ENCODE measurements around the gene ACP4. TPM values are rescaled to one million over a fixed set of nuclear protein-coding genes. Genes with fewer than 3 reads are reported as not detected.

ACP4 gene
- total RNA-seq, 2 donors from 2014 or later: not detected

DNA sequence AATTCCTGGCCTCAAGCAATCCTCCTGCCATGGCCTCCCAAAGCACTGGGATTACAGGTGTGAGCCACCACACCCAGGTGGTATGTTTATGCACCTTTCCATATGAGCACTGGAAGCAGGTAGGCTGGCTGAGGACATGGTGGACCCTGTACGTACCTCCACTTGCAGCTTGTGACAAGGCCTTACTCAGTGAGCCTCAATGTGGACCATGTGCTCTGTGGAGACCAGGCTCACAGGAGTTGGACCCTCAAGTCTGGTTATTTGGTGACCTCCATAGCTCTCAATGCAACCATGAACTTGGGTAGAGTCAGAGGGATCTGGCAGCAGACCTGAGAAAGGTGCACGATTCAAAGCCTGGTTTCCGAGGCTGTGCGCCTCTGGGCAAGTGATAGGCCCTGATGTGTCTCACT lies 5.5 kb downstream of the ACP4 start:
- H3K4me3 Mint-ChIP-seq: no peak overlapping the region
- no peaks in the 10 kb centered on the region for H3K4me1 Mint-ChIP-seq
- Histone ChIP-seq H3K9ac (ENCODE audit: extremely low read depth, low read length, poor library complexity, severe bottlenecking) (no peak overlapping the region), H3K36me3 (ENCODE audit: control insufficient read depth, insufficient read depth, low read length) (peaks cover 45% of the 10 kb centered on the region), H3K27ac (ENCODE audit: low read depth, low read length) (no peak overlapping the region), H3K9me3 (ENCODE audit: control insufficient read depth, low read length) (no peaks in the 10 kb centered on the region), H3K4me1 (ENCODE audit: control insufficient read depth, insufficient read depth, low read length) (no peaks in the 10 kb centered on the region), H3K27me3 (ENCODE audit: control insufficient read depth, insufficient read depth, low read length, poor library complexity, severe bottlenecking) (no peaks in the 10 kb centered on the region), H3K4me3 (ENCODE audit: low read length) (no peak overlapping the region)
- no peaks in the 10 kb centered on the region for H3K27me3 Mint-ChIP-seq (ENCODE audit: insufficient read depth)
- no peak for DNase-seq
- peaks cover 28% of the 10 kb centered on the region for H3K36me3 Mint-ChIP-seq (ENCODE audit: low read depth)
- H3K9me3 Mint-ChIP-seq: no peaks in the 10 kb centered on the region
- TF ChIP-seq, protein P1, sequence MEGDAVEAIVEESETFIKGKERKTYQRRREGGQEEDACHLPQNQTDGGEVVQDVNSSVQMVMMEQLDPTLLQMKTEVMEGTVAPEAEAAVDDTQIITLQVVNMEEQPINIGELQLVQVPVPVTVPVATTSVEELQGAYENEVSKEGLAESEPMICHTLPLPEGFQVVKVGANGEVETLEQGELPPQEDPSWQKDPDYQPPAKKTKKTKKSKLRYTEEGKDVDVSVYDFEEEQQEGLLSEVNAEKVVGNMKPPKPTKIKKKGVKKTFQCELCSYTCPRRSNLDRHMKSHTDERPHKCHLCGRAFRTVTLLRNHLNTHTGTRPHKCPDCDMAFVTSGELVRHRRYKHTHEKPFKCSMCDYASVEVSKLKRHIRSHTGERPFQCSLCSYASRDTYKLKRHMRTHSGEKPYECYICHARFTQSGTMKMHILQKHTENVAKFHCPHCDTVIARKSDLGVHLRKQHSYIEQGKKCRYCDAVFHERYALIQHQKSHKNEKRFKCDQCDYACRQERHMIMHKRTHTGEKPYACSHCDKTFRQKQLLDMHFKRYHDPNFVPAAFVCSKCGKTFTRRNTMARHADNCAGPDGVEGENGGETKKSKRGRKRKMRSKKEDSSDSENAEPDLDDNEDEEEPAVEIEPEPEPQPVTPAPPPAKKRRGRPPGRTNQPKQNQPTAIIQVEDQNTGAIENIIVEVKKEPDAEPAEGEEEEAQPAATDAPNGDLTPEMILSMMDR (conservative IDR thresholded peaks at IDR 0.05): no peak
- H3K27ac Mint-ChIP-seq: no peak overlapping the region
- 91 to 95% methylated on average over 4 of the region's 4 CpGs for whole genome bisulfite sequencing, 2 experiments (ENCODE audit: insufficient coverage in 1 of 2, insufficient read length in 1 of 2)

DNA sequence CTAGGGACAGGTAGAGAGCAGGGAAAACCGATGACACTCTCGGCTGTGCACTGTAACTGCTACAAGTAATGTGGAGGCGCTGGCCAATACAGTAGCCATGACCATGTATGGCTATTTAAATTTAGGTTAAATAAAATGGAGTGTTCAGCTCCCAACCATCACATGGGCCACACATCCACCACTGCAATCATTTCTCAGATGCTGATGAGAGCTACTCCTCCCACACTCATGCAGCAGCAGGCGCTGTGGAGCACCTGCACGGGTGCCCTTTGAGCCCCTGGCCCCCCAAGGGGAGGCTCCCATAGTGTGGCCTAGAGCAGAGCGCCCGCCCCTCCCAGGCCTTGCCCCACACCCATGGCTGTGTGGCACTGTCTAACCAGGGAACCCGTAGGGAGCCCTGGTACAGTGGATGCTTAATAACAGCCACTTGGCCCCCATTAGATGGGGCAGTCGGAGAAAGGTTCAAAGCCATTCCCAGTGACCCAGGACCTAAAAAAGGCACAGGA lies 6.0 kb downstream of the ACP4 start:
- Histone ChIP-seq H3K4me1 (ENCODE audit: control insufficient read depth, insufficient read depth, low read length) (no peaks in the 10 kb centered on the region), H3K4me3 (ENCODE audit: low read length) (no peak overlapping the region), H3K9ac (ENCODE audit: extremely low read depth, low read length, poor library complexity, severe bottlenecking) (no peak overlapping the region), H3K27ac (ENCODE audit: low read depth, low read length) (no peak overlapping the region), H3K9me3 (ENCODE audit: control insufficient read depth, low read length) (no peaks in the 10 kb centered on the region), H3K27me3 (ENCODE audit: control insufficient read depth, insufficient read depth, low read length, poor library complexity, severe bottlenecking) (no peaks in the 10 kb centered on the region), H3K36me3 (ENCODE audit: control insufficient read depth, insufficient read depth, low read length) (peaks cover 50% of the 10 kb centered on the region)
- TF ChIP-seq, protein P1 (conservative IDR thresholded peaks at IDR 0.05): peak; percentile 40
- Mint-ChIP-seq H3K4me1 (no peaks in the 10 kb centered on the region), H3K9me3 (no peaks in the 10 kb centered on the region), H3K36me3 (ENCODE audit: low read depth) (peaks cover 33% of the 10 kb centered on the region), H3K27me3 (ENCODE audit: insufficient read depth) (no peaks in the 10 kb centered on the region), H3K27ac (no peak overlapping the region), H3K4me3 (no peak overlapping the region)
- DNase-seq: peak; percentile 70
- WGBS, 2 experiments (ENCODE audit: insufficient coverage in 1 of 2, insufficient read length in 1 of 2): 91 to 100% methylated on average over 3 to 9 of the region's 9 CpGs

DNA sequence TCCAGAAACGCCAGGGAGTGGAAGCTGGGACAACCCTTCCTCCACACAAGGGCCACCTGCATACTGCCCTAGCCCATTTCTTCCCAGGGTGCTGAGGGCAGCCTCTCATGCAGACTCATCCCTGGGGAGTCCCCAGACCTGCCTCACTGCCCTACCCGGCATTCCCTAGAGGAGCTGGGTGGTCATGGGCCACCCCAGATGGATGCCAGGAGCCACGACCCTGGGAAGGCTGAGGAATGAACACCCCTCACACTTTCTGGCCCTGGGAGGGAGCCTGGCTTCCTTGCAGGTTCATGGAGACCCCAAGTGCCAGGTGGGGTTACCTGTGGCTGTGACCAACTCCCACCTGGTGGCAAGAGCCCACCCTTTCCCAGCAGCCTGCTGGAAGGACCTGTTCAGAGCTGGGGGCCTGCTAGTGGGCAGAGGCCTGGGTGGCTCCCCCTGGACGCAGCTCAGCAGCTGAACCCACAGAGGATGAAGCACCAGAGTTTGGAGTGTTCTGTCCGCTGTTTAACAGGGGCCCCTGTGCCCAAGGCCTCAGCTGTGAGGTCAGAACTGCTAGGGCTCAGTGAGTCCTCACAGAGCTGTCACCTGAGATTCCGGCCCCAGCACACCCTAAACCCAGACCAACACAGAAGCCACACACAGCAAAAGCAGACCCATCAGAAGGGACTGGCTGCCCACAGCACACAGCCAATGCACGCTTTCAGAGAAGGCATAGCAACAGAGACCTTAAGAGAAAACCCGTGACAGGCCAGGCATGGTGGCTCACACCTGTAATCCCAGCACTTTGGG lies 6.6 kb downstream of the ACP4 start:
- no peak for DNase-seq
- Mint-ChIP-seq H3K27me3 (ENCODE audit: insufficient read depth) (no peaks in the 10 kb centered on the region), H3K4me1 (no peaks in the 10 kb centered on the region), H3K36me3 (ENCODE audit: low read depth) (peaks cover 36% of the 10 kb centered on the region), H3K4me3 (no peak overlapping the region), H3K9me3 (no peaks in the 10 kb centered on the region), H3K27ac (no peak overlapping the region)
- Histone ChIP-seq H3K4me3 (ENCODE audit: low read length) (no peak overlapping the region), H3K9ac (ENCODE audit: extremely low read depth, low read length, poor library complexity, severe bottlenecking) (no peak overlapping the region), H3K27me3 (ENCODE audit: control insufficient read depth, insufficient read depth, low read length, poor library complexity, severe bottlenecking) (no peaks in the 10 kb centered on the region), H3K9me3 (ENCODE audit: control insufficient read depth, low read length) (no peaks in the 10 kb centered on the region), H3K4me1 (ENCODE audit: control insufficient read depth, insufficient read depth, low read length) (no peaks in the 10 kb centered on the region), H3K27ac (ENCODE audit: low read depth, low read length) (no peak overlapping the region), H3K36me3 (ENCODE audit: control insufficient read depth, insufficient read depth, low read length) (peaks cover 55% of the 10 kb centered on the region)
- 90 to 94% methylated on average over 2 to 8 of the region's 8 CpGs for whole genome bisulfite sequencing, 2 experiments (ENCODE audit: insufficient coverage in 1 of 2, insufficient read length in 1 of 2)
- TF ChIP-seq, protein P1 (conservative IDR thresholded peaks at IDR 0.05): no peak
